Measurements from ENCODE around the gene GPHN. TPM values are rescaled to one million over a fixed set of nuclear protein-coding genes. Genes with fewer than 3 reads are reported as not detected.
A peak's percentile ranks its signal among the peaks of the same experiment; 100 is the strongest.

The GPHN gene
- total RNA-seq, 1 donor, result 6.5 TPM

GRCh38 chr14:67195279-67195678 is 687.3 kb downstream of the GPHN start:
- DNase-seq (ENCODE audit: low read depth), result no peak
- TF ChIP-seq CTCF (IDR thresholded peaks at IDR 0.05; ENCODE audit: insufficient read depth, low read length), result no peak
- H3K4me3 ChIP-seq (ENCODE audit: low read depth, low read length), result no peak overlapping the region

GRCh38 chr14:67199016-67199415 is 691.1 kb downstream of the GPHN start:
- no peak for TF ChIP-seq CTCF (IDR thresholded peaks at IDR 0.05; ENCODE audit: insufficient read depth, low read length)
- no peak for DNase-seq (ENCODE audit: low read depth)
- H3K4me3 ChIP-seq (ENCODE audit: low read depth, low read length), result no peak overlapping the region

GRCh38 chr14:67207810-67208209 is 699.9 kb downstream of the GPHN start:
- no peak for DNase-seq (ENCODE audit: low read depth)
- TF ChIP-seq CTCF (IDR thresholded peaks at IDR 0.05; ENCODE audit: insufficient read depth, low read length), result no peak
- H3K4me3 ChIP-seq (ENCODE audit: low read depth, low read length), result no peak overlapping the region

- no peak for TF ChIP-seq CTCF (IDR thresholded peaks at IDR 0.05; ENCODE audit: insufficient read depth, low read length)
- no peak for DNase-seq (ENCODE audit: low read depth)
- no peak overlapping the region for H3K4me3 ChIP-seq (ENCODE audit: low read depth, low read length)
Measured at GRCh38 chr14:67218126-67218525, 710.2 kb downstream of the GPHN start.

GRCh38 chr14:67221248-67221981 is 713.5 kb downstream of the GPHN start:
- H3K4me3 ChIP-seq (ENCODE audit: low read depth, low read length), result no peak overlapping the region
- no peak for TF ChIP-seq CTCF (IDR thresholded peaks at IDR 0.05; ENCODE audit: insufficient read depth, low read length)
- DNase-seq (ENCODE audit: low read depth), result peak; percentile 53

GRCh38 chr14:67221982-67222328 is 714.0 kb downstream of the GPHN start:
- DNase-seq (ENCODE audit: low read depth), result no peak

More at GRCh38 chr14:67221982-67222328, 714.0 kb downstream of the GPHN start:
- TF ChIP-seq CTCF (IDR thresholded peaks at IDR 0.05; ENCODE audit: insufficient read depth, low read length), result no peak
- no peak overlapping the region for H3K4me3 ChIP-seq (ENCODE audit: low read depth, low read length)

All from fibroblast of the aortic adventitia (primary cell).